ENCODE data around the gene EIF4G3. TPM values are rescaled to one million over a fixed set of nuclear protein-coding genes. Genes with fewer than 3 reads are reported as not detected.

The EIF4G3 gene
- total RNA-seq, 1 experiment from 2014 or later = 87.6 TPM

- ChIA-PET CTCF (interaction anchor here (0.5 kb wide), 2 partner anchors 15 to 1675 kb away, joined by 3 read pairs; no protein-coding TSS in a partner anchor), POLR2A (interaction anchor here (0.6 to 2.1 kb wide), 4 partner anchors 14 to 74 kb away, joined by 3 to 8 read pairs (median 4); partner anchors contain the start of gene HP1BP3)
- Mint-ChIP-seq H3K27me3 (ENCODE audit: insufficient read depth, unreplicated experiment) (no peaks in the 10 kb centered on the region), H3K9me3 (ENCODE audit: unreplicated experiment) (no peaks in the 10 kb centered on the region), H3K4me1 (ENCODE audit: insufficient read depth, unreplicated experiment) (no peaks in the 10 kb centered on the region), H3K36me3 (ENCODE audit: insufficient read depth, unreplicated experiment) (peaks cover 92% of the 10 kb centered on the region), H3K27ac (ENCODE audit: low read depth, unreplicated experiment) (peak overlapping the region; percentile 67), H3K4me3 (ENCODE audit: unreplicated experiment) (no peak overlapping the region)
- TF ChIP-seq CTCF (IDR thresholded peaks at IDR 0.05; ENCODE audit: unreplicated experiment) = no peak
- DNase-seq (ENCODE audit: unreplicated experiment) = no peak
- BruUV-seq (replicated peaks) = no TSS peak
- intact Hi-C loops (cut with micrococcal nuclease) = no loop called here
Measured at GRCh38 chr1:20770314-20771087, 406.2 kb downstream of the EIF4G3 start.

- no peaks in the 10 kb centered on the region for H3K9me3 Mint-ChIP-seq (ENCODE audit: unreplicated experiment)
- H3K4me1 Mint-ChIP-seq (ENCODE audit: insufficient read depth, unreplicated experiment) = no peaks in the 10 kb centered on the region
- no peak for TF ChIP-seq CTCF (IDR thresholded peaks at IDR 0.05; ENCODE audit: unreplicated experiment)
- no peak overlapping the region for H3K27ac Mint-ChIP-seq (ENCODE audit: low read depth, unreplicated experiment)
- no TSS peak for BruUV-seq (replicated peaks)
- H3K4me3 Mint-ChIP-seq (ENCODE audit: unreplicated experiment) = no peak overlapping the region
- H3K27me3 Mint-ChIP-seq (ENCODE audit: insufficient read depth, unreplicated experiment) = no peaks in the 10 kb centered on the region
- POLR2A ChIA-PET = interaction anchor here (0.7 to 1.4 kb wide), 4 partner anchors 10 to 169 kb away, joined by 3 to 6 read pairs (median 4); no protein-coding TSS in a partner anchor
- no peak for DNase-seq (ENCODE audit: unreplicated experiment)
- intact Hi-C loops (cut with micrococcal nuclease) = no loop called here
- H3K36me3 Mint-ChIP-seq (ENCODE audit: insufficient read depth, unreplicated experiment) = peaks cover 99% of the 10 kb centered on the region
- CTCF ChIA-PET = interaction anchor here (1.8 kb wide), 1 partner anchor 15 kb away, joined by 8 read pairs; no protein-coding TSS in a partner anchor
Measured at GRCh38 chr1:20767271-20767670, 409.4 kb downstream of the EIF4G3 start.

GRCh38 chr1:20763417-20763816 is 413.3 kb downstream of the EIF4G3 start:
- no peaks in the 10 kb centered on the region for H3K27me3 Mint-ChIP-seq (ENCODE audit: insufficient read depth, unreplicated experiment)
- no peak for DNase-seq (ENCODE audit: unreplicated experiment)
- H3K4me1 Mint-ChIP-seq (ENCODE audit: insufficient read depth, unreplicated experiment) = no peaks in the 10 kb centered on the region
- no peak overlapping the region for H3K27ac Mint-ChIP-seq (ENCODE audit: low read depth, unreplicated experiment)
- H3K4me3 Mint-ChIP-seq (ENCODE audit: unreplicated experiment) = no peak overlapping the region
- no peaks in the 10 kb centered on the region for H3K9me3 Mint-ChIP-seq (ENCODE audit: unreplicated experiment)
- BruUV-seq (replicated peaks) = no TSS peak
- CTCF ChIA-PET = interaction anchor here (0.7 to 0.9 kb wide), 2 partner anchors 66 to 178 kb away, joined by 3 read pairs; no protein-coding TSS in a partner anchor
- POLR2A ChIA-PET = interaction anchor here (0.9 to 1.1 kb wide), 3 partner anchors 11 to 432 kb away, joined by 3 to 4 read pairs (median 4); no protein-coding TSS in a partner anchor
- TF ChIP-seq CTCF (IDR thresholded peaks at IDR 0.05; ENCODE audit: unreplicated experiment) = no peak
- peaks cover 100% of the 10 kb centered on the region for H3K36me3 Mint-ChIP-seq (ENCODE audit: insufficient read depth, unreplicated experiment)
- intact Hi-C loops (cut with micrococcal nuclease) = no loop called here

GRCh38 chr1:20760322-20760721 is 416.4 kb downstream of the EIF4G3 start:
- no peaks in the 10 kb centered on the region for H3K4me1 Mint-ChIP-seq (ENCODE audit: insufficient read depth, unreplicated experiment)
- ChIA-PET POLR2A (interaction anchor here (0.9 kb wide), 1 partner anchor 26 kb away, joined by 3 read pairs; no protein-coding TSS in a partner anchor), CTCF (no interaction called here)
- no peak for DNase-seq (ENCODE audit: unreplicated experiment)
- no peak overlapping the region for H3K4me3 Mint-ChIP-seq (ENCODE audit: unreplicated experiment)
- no peaks in the 10 kb centered on the region for H3K27me3 Mint-ChIP-seq (ENCODE audit: insufficient read depth, unreplicated experiment)
- BruUV-seq (replicated peaks) = no TSS peak
- H3K9me3 Mint-ChIP-seq (ENCODE audit: unreplicated experiment) = no peaks in the 10 kb centered on the region
- intact Hi-C loops (cut with micrococcal nuclease) = no loop called here
- TF ChIP-seq CTCF (IDR thresholded peaks at IDR 0.05; ENCODE audit: unreplicated experiment) = no peak
- H3K27ac Mint-ChIP-seq (ENCODE audit: low read depth, unreplicated experiment) = no peak overlapping the region
- H3K36me3 Mint-ChIP-seq (ENCODE audit: insufficient read depth, unreplicated experiment) = peaks cover 100% of the 10 kb centered on the region

Small RNA genes within 50 kb of the gene (microRNA-seq; reads per million reads assigned to microRNA genes)
- 0.79 reads per million for gene MIR1256

Other genes with a start within 250 kb of the EIF4G3 start
- gene ECE1, start 113.6 kb upstream of the EIF4G3 start, total RNA-seq (2022) = 40.0 and 46.8 TPM in 2 replicates

All from MCF 10A (cell line).